Fibroblast of lung (primary cell): ENCODE measurements around the gene WDR87.

Experiments
- EZH2 ChIP-seq: IDR thresholded peaks from 2 replicates; pipeline ENCODE4 v1.5.1; 2012; ENCODE audit warnings: low read length, control low read depth, mild to moderate bottlenecking; ENCODE audit errors: missing control alignments
- TF ChIP-seq, protein P1 (sequence below), 2 donors: IDR thresholded peaks in 1 of 2; conservative IDR thresholded peaks in 1 of 2; 1 replicate in 1 of 2; 2 replicates in 1 of 2; pipeline ENCODE4 v1.5.1; 2011 to 2012; ENCODE audit warnings: low read length in 2 of 2, control low read depth in 1 of 2, inconsistent platforms in 1 of 2, low read depth in 1 of 2, mild to moderate bottlenecking in 1 of 2

DNA sequence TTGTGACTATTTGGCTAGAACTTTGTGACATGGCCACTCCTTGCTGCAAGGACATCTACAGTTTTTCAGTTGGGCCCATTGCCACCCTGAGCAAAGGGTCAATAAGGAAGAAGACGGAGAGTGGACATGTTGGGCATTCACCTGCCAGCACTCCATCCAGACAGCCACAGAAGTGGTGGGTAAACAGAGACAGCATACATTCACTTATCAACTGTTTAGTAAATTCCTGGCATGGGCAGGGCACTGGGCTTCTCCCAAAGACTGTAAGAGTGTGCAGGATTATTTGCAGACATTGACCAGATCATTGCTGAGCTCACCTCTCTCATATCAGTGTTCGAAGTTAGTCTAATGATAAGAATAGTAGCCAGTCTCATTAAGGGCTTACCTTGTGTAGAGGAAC, 29.8 kb upstream of the WDR87 start:
- TF ChIP-seq EZH2 = no peak
- TF ChIP-seq, protein P1, sequence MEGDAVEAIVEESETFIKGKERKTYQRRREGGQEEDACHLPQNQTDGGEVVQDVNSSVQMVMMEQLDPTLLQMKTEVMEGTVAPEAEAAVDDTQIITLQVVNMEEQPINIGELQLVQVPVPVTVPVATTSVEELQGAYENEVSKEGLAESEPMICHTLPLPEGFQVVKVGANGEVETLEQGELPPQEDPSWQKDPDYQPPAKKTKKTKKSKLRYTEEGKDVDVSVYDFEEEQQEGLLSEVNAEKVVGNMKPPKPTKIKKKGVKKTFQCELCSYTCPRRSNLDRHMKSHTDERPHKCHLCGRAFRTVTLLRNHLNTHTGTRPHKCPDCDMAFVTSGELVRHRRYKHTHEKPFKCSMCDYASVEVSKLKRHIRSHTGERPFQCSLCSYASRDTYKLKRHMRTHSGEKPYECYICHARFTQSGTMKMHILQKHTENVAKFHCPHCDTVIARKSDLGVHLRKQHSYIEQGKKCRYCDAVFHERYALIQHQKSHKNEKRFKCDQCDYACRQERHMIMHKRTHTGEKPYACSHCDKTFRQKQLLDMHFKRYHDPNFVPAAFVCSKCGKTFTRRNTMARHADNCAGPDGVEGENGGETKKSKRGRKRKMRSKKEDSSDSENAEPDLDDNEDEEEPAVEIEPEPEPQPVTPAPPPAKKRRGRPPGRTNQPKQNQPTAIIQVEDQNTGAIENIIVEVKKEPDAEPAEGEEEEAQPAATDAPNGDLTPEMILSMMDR (conservative IDR thresholded peaks at IDR 0.05 in 1 of 2, IDR thresholded peaks at IDR 0.05 in 1 of 2; ENCODE audit: low read depth in 1 of 2, low read length in 2 of 2) = no peak
